GM19468 (cell line): ENCODE measurements around the gene ARID5B.

Source experiments
- ATAC-seq: cut with Tn5 transposase; IDR thresholded peaks from one replicate; pipeline ENCODE4 v1.9.1; 2021; ENCODE audit warnings: mild to moderate bottlenecking, moderate library complexity, moderate number of reproducible peaks; ENCODE audit not compliant: unreplicated experiment; ENCODE audit errors: extremely low read depth

The ARID5B gene

GRCh38 chr10:62108759-62109586 lies 207.5 kb downstream of the ARID5B start:
- no peak for ATAC-seq

- peak; percentile 68 for ATAC-seq
Observed at GRCh38 chr10:62109587-62110293, 208.2 kb downstream of the ARID5B start.

- no peak for ATAC-seq
Observed at GRCh38 chr10:62112300-62112699, 210.8 kb downstream of the ARID5B start.

GRCh38 chr10:62112963-62113362 lies 211.5 kb downstream of the ARID5B start:
- no peak for ATAC-seq

GRCh38 chr10:62113680-62114079 lies 212.2 kb downstream of the ARID5B start:
- ATAC-seq = no peak

GRCh38 chr10:62115321-62115720 lies 213.8 kb downstream of the ARID5B start:
- no peak for ATAC-seq

- ATAC-seq = no peak
Observed at GRCh38 chr10:62115842-62116241, 214.3 kb downstream of the ARID5B start.

GRCh38 chr10:62116896-62117295 lies 215.4 kb downstream of the ARID5B start:
- ATAC-seq = no peak

GRCh38 chr10:62121187-62121530 lies 219.7 kb downstream of the ARID5B start:
- no peak for ATAC-seq

- ATAC-seq = no peak
Observed at GRCh38 chr10:62127975-62128374, 226.5 kb downstream of the ARID5B start.

- no peak for ATAC-seq
Observed at GRCh38 chr10:62130948-62131347, 229.4 kb downstream of the ARID5B start.

GRCh38 chr10:62131724-62132123 lies 230.2 kb downstream of the ARID5B start:
- ATAC-seq = no peak

GRCh38 chr10:62133618-62134017 lies 232.1 kb downstream of the ARID5B start:
- ATAC-seq = peak; percentile 61

- ATAC-seq = no peak
Observed at GRCh38 chr10:62136931-62137330, 235.4 kb downstream of the ARID5B start.
